NCI-H82 (cell line): Measurements from ENCODE around the gene ATXN1.

ENCODE experiments used
- DNase-seq: peaks from one replicate; lab custom pipeline; 2025; lab: John Stamatoyannopoulos, UW

The ATXN1 gene

DNA sequence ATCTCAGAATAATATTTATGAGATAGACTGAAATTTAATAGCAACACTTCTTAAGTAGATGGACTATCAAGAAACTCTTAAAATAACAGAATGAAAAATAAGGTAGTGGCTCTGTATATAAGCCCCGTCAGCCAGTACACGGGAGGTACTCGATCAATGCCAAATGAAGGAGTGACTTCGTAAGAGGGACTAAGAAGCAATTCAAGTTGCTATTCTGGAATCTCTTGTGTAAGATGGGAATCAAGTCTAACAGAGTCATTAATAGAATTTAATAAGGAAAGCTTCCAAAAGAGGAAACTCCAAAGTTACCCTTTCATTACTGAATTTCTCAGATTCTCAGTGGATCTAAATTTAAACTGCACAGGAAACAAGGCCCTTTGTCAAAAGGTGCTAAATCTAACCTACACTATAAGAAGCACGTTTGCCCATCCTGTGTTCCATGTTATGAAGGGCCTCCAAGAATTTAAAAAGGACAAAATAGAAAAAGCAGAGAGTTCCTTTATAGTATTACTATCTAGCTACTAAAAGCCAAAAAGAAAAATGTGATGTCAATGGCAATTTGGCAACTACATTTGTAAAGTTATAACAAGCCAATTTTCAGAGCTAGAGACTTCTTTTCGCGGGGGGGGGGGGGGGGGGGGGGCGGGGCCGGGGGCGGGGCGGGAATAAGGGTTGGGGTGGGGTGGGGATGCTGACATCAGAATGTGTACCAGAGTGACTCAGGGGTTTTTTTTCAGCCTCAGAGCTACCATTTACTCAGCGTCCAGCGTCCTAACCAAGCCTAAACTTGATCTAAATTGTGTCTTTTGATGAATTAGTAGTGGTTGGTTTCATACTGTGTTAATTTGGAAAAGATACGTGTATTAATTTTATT is 322.3 kb downstream of the ATXN1 start:
- DNase-seq: no peak

GRCh38 chr6:16437984-16438383 is 323.3 kb downstream of the ATXN1 start:
- DNase-seq: no peak

DNA sequence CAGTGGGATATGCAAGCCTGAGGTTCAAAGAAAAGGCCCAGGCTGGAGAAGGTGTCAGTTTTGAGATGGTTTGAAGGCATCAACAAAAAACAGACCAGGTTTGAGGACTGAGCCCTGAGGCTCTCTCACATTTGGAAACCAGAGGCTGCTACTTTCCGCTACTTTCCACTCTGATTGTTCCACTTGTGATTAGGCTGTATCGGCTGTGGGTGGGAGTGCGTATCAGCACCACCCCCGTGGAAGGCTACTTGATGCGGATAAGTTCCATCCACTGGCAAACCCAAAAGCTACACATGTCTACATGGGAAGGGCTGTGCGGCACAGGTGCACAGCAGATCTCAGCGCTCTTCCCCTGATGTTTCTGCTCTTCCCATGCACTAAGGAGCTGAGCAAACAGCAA is 324.2 kb downstream of the ATXN1 start:
- DNase-seq: no peak

- no peak for DNase-seq
These were observed 324.7 kb downstream of the ATXN1 start for GRCh38 chr6:16436550-16436949.

- DNase-seq: no peak
These were observed 326.4 kb downstream of the ATXN1 start for GRCh38 chr6:16434885-16435284.

- no peak for DNase-seq
These were observed 327.8 kb downstream of the ATXN1 start for GRCh38 chr6:16433338-16433890.

DNA sequence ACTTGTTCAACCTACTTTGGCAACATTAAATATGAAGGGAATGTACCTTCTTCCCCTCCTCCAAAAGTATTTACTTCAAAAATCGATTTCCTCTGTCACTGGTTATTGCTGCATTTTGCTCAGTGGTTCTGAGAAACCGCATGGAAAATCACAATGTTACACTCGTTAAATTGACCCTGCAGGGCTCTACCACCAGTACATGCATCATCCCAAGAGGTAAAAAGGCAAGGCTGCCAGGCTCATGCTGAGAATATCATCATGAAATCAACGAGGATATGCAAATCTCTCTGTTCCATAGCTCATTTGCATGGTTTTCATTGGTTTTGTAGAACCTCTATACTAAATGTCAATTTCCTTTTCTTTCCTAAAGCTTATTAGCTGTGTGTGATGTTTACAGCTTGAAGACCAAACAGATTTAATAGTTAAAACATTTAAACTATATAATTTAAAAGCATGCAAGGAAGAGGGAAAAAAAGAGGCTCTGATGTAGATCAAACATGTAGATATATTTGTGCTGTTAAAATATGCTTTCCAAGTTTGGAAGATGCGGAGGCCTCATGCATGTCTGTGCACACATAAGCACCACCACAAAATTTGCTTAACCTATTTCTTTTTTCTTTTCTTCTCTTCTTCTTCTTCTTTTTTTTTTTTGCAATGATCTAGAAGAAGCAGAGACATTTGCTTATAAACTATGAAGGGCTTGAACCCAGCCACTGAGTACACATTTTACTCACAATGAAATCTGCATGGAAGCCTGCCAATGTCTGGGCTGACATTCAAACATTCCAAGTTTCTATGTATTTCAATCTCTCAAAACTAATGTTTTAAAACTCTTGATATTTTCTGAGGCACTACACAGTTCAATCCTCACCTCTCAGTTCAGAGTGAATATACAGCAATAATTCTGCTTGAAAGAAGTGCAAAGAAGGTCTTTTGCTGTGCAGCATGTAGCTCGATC is 328.9 kb downstream of the ATXN1 start:
- DNase-seq: no peak

GRCh38 chr6:16431106-16431505 is 330.2 kb downstream of the ATXN1 start:
- DNase-seq: no peak

DNA sequence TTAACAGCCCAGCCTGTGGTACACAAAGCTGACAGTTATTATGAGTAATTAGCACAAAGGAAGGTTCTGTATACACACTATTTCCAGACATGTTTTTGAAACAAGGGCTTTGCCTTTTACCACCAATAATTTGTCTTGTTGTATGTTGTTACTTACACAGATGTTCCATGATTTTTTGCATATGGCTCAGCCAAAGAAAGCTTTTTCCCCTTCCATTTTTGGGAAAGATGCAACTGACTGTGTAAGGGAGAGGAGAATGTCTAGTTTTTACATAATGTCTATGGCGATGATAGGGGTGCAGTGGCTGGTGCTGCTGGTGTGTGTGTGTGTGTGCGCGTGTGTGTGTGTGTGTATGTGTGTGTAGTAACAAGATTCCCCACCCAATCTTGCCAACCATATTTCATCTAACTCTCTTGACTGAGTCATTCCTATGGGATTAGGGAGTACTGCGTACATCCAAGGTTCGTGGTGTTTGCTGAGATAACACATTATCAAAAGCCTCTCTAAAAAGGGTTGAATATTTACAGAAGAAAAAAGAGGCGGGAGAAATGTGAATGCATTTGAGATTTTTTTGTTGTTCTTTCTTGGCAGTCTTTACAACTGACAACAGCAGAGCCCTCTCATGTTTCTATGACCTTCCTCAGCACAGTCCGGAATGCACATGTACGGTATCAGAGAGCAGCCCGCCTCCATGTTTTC is 330.7 kb downstream of the ATXN1 start:
- no peak for DNase-seq

DNA sequence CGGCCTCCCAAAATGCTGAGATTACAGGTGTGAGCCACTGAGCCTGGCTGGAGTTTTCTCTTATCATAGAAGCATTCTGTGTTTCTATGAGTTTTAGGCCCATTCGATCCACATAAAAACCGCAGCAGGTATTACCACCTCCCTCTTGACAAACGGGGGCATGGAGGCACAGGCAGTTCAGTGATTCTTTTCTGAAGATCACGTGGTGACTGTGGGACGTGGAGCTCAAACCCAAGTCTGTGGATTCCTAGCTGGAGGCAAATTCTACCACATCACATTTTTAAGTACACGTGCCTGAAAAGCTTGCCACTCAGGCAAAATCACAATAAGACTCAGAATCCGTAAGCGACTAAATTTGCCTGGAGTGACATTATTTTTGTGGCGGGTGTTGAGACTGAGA is 331.6 kb downstream of the ATXN1 start:
- no peak for DNase-seq

GRCh38 chr6:16427124-16427523 is 334.1 kb downstream of the ATXN1 start:
- no peak for DNase-seq

- DNase-seq: no peak
These were observed 335.2 kb downstream of the ATXN1 start for GRCh38 chr6:16425881-16426615.

GRCh38 chr6:16421462-16421960 is 339.7 kb downstream of the ATXN1 start:
- no peak for DNase-seq

DNA sequence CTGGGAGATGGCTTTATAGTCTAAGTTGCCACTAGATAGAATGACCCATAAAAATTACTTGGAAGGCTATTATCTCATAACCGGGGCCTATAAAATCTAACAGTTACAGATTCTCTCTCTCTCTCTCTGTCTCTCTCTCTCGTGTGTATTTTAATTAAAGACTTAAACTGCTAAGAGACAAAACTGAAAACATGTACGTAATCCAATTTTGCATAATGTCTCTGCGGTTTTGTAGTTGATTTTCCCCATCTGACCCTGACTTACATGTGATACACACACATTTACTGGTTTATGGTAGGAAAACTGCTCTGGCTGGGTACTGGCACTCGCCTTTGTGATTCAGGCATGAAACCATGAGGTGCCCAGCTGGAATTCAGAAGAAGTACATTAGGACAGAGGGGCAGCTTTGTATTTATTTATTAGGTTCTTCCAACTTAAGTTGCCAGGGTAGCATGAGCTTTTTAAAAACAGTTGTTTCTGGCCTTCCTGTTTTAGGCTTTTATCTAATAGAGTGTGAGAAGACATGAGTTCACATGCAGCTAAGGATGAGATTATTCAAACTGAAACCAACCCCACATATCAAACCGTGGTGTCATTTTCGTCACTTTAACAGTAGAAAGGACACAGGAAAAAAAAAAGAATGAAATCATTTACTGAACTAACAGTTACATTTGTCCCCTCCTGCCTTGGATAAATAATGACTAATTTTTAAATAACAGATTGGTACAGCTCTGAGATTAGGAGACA is 340.4 kb downstream of the ATXN1 start:
- peak; percentile 54 for DNase-seq

DNA sequence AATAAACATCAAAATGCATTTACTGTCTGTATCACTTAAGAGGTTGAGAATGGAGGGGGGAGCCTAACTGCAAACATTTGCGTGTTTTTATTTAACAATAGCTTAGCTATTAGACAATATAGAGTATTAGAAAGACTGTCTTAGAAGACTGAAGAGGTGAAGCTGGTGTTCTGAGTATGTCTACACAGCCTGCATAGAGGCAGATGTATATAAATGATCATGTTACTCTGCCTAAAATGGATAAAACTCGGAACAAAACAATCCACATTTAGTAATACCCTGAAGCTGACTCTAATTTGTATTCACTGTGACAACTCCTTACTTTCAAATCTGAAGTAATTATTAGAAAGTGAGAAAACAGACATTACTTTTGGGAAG is 340.9 kb downstream of the ATXN1 start:
- DNase-seq: no peak

GRCh38 chr6:16419636-16420336 is 341.5 kb downstream of the ATXN1 start:
- no peak for DNase-seq

DNA sequence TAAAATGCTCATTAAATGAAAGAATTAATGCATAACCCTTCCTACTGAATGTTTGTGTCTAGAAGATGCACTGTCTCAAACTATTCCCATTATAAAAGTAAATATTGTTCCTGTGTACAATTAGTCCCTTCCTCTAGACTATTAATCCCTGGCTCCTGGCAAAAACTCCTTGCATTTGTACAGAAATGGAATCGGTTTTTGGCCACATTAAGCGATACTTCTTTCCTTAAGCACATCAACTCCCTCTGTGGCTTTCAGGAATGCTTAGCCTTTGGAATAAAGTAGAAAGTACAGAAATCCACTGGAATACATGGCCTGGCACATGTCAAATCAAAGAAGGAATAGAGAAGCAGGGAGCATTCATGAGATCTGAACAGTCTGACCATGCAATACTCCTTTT is 343.1 kb downstream of the ATXN1 start:
- no peak for DNase-seq

DNA sequence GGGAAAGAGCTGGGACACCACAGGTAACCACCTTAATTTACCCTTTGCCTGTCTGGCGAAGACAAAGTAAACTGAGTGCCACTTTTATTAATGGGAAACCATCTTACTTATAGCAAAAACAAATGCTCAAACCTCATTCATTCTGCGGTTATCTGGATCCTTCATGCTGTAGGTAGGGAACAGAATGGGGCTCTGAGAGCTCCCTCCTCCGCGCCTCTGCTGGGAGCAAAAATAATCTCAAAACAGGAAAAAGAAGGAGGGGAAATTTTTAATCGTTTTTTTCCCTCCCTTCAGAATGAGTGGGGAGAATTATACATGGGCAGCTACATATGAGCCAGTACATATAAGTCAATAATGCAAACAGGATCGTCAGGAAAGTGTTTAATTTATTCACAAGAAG is 345.6 kb downstream of the ATXN1 start:
- DNase-seq: no peak

DNA sequence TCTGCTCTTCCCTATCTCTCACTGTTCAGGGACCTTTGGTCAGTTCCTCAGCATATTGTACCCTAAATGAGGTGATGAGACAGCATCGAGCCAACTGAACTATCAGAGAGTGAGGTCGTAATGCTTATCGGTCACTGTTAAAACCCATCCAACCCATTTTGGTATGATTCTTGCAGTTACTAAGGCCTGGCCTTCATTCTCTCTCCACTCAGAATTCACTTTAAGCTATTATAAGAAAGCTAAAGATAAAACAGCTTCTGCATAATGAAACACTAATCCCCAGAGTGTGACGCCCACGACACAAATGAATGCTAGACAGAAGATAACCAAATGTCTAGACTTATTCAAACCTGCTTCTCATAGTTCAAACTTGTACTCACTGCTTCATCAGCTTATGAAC is 347.1 kb downstream of the ATXN1 start:
- no peak for DNase-seq

DNA sequence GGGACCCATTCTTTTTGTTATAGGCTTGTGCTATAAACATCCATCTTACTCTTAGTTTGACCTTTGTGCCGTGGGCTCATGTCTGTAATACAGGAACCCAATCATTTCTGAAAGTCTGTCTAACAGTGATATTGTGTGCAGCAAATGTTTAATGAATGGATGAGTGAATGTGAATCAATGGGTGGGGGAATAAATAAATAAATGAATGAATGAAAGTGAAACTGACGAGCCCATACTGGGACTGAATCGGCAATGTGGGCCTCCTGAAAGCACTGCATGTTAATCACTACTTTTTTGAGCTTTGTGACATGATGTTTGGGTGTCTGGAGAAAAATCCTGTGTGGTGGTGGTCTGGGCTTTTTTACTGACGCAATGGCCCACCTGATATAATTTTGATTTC is 347.9 kb downstream of the ATXN1 start:
- DNase-seq: no peak
